GM21423 (cell line): ENCODE data around the gene GARNL3.

Experiments
- ATAC-seq: cut with Tn5 transposase; IDR thresholded peaks from one replicate; pipeline ENCODE4 v1.9.1; 2021; ENCODE audit warnings: mild to moderate bottlenecking, moderate library complexity; ENCODE audit not compliant: unreplicated experiment

Gene GARNL3

GRCh38 chr9:127426756-127427155 is 162.2 kb downstream of the GARNL3 start:
- no peak for ATAC-seq

- no peak for ATAC-seq
Measured at GRCh38 chr9:127428348-127428747, 163.8 kb downstream of the GARNL3 start.

DNA sequence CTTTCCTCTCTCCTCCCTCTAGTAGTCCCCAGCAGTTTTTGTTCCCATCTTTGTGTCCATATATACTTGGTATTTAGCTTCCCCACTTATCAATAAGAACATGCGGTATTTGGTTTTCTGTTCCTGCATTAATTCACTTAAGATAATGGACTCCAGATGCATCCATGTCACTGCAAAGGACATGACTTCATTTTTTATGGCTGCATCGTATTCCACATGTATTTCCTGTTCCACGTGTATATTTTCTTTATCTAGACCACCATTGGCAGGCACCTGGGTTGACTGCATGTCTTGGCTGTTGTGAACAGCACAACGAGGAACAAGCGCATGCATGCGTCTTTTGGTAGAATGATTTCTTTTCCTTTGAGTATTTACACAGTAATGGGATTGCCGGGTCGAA is 165.8 kb downstream of the GARNL3 start:
- ATAC-seq: no peak

GRCh38 chr9:127437497-127438264 is 173.1 kb downstream of the GARNL3 start:
- no peak for ATAC-seq

DNA sequence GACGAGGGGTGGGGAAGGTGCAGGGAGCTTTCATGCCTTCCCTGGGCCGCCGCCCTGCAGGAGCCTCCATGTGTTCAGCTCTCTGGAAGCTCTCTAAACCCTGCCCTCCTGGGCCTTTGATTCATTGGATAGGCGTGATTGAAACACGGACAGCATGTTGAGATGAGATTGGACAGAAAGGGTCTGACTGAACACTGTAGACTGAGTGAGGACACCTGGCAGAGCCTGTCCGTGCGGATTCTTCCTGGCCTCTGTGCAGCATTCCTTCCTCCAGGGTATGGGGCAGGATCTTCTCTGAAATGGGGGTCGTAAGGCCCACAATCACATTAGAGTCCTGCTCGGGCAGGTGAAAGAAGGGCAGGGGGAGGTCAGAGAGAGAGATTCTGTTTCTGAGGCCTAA is 173.8 kb downstream of the GARNL3 start:
- ATAC-seq: no peak
